DOHH2 (cell line): ENCODE results near the gene NEDD4L.

Source experiments
- EZH2phosphoT487 ChIP-seq: fragments of 200-600 bp; sonication (generic); IDR thresholded peaks from 2 replicates; pipeline ENCODE4 v1.6.1; 2017; ENCODE audit warnings: borderline replicate concordance, mild to moderate bottlenecking, antibody characterized with exemption, low read length, moderate library complexity, mixed read lengths
- TF ChIP-seq, protein P1 (sequence below): fragments of 200-600 bp; sonication (generic); IDR thresholded peaks from one replicate; pipeline ENCODE4 v1.5.1; 2014; ENCODE audit warnings: antibody characterized with exemption, mild to moderate bottlenecking, low read depth, low read length; ENCODE audit not compliant: poor library complexity, severe bottlenecking

DNA sequence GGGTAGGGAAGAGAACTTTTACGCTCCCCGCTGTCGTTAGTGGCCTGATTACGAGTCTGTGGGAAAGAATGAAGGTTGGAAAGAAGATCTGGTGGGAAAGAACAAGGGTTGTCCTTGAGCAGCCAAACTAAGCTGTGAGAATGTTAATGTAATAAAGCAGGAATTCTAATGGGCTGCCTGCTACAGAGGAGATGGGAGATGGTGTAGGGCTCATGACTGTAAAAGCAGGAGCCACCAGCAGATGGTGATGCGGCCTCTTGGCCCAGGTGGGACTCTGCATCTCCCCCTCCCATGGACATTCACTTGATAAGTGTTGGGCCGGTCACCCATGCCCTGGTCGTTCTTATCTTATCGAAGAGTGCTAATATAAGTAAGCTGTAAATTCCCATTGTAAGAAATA, 150.0 kb downstream of the NEDD4L start:
- TF ChIP-seq, protein P1, sequence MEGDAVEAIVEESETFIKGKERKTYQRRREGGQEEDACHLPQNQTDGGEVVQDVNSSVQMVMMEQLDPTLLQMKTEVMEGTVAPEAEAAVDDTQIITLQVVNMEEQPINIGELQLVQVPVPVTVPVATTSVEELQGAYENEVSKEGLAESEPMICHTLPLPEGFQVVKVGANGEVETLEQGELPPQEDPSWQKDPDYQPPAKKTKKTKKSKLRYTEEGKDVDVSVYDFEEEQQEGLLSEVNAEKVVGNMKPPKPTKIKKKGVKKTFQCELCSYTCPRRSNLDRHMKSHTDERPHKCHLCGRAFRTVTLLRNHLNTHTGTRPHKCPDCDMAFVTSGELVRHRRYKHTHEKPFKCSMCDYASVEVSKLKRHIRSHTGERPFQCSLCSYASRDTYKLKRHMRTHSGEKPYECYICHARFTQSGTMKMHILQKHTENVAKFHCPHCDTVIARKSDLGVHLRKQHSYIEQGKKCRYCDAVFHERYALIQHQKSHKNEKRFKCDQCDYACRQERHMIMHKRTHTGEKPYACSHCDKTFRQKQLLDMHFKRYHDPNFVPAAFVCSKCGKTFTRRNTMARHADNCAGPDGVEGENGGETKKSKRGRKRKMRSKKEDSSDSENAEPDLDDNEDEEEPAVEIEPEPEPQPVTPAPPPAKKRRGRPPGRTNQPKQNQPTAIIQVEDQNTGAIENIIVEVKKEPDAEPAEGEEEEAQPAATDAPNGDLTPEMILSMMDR: peak; percentile 48
- no peak for TF ChIP-seq EZH2phosphoT487
